ENCODE results near the gene GLIPR1L1.
"Not testable (repeated sequence)": the region's sequence is repeated elsewhere in the genome, so short reads cannot be mapped to it uniquely, and the experiment has no call there.

The GLIPR1L1 gene, protein sequence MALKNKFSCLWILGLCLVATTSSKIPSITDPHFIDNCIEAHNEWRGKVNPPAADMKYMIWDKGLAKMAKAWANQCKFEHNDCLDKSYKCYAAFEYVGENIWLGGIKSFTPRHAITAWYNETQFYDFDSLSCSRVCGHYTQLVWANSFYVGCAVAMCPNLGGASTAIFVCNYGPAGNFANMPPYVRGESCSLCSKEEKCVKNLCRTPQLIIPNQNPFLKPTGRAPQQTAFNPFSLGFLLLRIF

DNA sequence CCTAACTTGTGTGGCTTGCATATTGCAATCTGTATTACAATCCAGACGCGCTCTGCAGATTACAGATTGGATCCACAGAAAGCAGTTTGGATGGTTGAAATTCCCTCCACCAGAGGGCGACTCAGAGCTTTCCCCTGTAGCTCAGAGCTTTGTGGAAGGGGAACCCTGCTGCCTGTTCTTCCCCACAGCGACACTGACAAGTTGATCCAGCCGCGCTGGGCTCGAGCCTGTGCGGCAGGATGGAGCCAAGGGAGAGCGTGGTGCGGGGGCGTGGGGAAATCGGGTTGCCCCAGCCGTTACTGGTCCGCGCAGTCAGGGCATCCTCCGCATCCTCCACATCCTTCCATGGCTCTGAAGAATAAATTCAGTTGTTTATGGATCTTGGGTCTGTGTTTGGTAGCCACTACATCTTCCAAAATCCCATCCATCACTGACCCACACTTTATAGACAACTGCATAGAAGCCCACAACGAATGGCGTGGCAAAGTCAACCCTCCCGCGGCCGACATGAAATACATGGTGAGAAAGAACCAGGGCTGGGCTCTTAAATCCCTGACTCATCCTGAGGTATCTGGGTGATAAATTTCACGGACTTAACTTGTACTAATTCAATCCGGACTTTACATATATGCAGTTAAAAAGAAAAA lies at the start of gene GLIPR1L1:
Gene GLIPR1L1, plus strand, starts transcription at position 287 of the 647 bp plus-strand sequence. Its CDS starts 59 bp downstream, at position 346.
- peak; percentile 93 to 94 (median 94) for DNase-seq

- no peak for DNase-seq
Observed at GRCh38 chr12:75288860-75289259, 45.6 kb upstream of the GLIPR1L1 start.

- peak in 1 of 3 donors; percentile 1 for DNase-seq
Observed at GRCh38 chr12:75289753-75290152, 44.7 kb upstream of the GLIPR1L1 start.

DNA sequence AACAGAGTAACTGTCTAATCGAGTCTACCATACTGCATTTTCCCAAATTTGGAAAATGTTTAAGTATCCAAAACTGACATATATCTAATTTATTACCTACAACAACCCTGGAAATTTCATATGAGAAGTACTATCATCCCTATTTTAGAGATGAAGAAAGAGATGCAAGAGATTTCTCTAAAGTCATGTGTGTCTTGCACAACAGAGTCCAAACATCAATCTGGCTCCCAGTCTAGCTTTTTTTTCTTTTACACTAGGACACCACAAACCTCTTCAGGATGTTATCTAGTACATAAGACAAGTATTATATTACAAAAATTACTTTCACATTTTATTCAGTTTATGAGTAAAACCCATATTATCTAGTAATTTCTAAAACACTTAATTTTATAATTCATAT lies 43.5 kb upstream of the GLIPR1L1 start:
- DNase-seq = no peak

GRCh38 chr12:75294336-75294735 lies 40.1 kb upstream of the GLIPR1L1 start:
- no peak for DNase-seq

GRCh38 chr12:75294797-75295196 lies 39.7 kb upstream of the GLIPR1L1 start:
- DNase-seq = no peak

DNA sequence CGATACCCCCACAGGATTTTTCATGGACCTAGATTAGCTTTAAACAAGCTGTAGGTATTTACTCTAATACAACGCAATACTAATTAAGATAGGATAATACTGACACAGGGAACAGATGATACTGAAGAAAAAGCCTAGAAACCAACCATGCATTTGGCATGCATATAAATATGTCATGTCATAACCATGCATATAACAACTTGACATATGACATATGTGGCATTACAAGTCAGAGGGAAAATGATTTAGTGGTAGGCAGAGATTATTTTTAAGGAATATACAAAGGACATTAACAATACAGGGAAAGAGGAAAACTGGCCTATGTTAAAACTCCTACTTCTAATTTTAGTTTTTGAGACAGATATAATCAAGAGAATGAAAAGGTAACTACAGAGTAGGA lies 32.2 kb upstream of the GLIPR1L1 start:
- no peak for DNase-seq

DNA sequence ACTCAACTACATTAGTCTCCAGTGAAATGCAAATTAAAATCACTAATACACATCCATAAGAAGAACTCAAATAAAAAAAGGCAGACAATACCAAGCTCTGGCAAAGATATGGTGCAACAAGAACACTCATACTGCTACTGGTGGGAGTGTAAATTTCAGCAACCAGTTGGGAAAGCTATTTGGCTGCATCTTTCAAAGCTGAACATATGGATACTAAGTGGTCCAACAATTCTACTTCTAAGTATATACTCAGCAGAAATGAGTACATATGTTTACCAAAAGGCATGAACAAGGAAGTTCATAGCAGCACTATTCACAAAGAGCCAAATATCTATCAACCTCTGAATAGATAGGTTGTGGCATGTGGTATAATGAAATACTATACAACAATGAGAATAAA lies 31.7 kb upstream of the GLIPR1L1 start:
- DNase-seq = no peak

DNA sequence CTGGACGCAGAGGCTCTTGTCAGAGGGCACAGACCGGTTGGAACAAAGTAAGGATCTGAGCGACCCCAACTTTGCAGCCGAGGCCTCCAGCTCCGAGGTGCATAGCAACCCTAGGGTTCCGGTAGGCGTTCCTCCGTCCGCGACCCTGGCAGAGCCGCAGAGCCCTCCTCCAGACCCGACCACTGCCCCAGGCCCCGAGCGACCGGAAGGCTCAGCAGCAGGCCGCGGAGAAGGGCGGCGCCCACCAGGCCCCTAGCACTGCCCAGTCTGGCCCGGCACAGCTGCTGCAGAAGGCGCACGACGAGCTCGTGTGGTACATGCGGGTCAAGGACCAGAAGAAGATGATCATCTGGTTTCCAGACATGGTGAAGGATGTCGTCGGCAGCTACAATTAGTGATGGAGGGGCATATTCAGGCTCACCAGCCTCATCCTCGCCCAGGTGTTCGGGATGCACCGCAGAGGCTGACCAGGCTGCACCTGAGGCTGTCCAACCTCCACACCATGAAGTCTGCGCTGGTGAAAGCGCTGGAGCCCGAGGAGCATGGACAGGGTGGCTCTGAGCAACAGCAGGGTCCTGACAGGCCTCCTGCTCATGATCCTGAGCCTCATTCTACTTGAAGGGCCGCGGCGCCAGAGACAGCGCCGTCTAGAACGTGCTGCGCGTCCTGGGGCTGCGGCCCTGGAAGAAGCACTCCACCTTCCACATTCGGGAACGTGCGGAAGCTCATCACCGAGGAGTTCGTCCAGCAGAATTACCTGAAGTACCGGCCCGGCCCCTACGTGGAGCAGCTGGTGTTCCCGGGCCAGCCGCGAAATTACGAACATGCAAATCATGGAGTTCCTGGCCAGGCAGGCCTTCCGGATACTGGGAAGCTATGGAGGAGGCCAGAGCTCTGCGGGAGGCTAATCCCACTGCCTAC lies 28.8 kb upstream of the GLIPR1L1 start:
- no peak for DNase-seq

GRCh38 chr12:75308279-75308678 lies 26.2 kb upstream of the GLIPR1L1 start:
- no peak for DNase-seq

GRCh38 chr12:75311369-75311768 lies 23.1 kb upstream of the GLIPR1L1 start:
- no peak for DNase-seq

DNA sequence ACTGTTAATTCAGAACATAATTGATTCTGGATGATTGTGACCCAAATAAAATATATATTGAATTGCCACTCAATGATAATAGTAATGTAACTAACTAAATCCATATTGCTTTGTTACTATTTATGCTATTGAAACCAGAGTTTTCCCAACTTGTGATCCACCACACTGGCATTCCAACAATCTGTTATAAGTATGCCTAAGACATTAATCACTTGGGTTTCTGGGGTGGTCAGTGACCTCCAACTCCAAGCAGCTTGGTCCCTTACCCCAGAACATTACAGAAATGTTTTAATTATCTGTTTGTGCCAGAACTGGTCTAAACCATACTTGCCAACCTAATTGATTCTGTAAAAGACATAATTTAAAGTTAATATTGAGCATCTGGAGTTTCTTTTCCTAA lies 19.0 kb upstream of the GLIPR1L1 start:
- no peak for DNase-seq

DNA sequence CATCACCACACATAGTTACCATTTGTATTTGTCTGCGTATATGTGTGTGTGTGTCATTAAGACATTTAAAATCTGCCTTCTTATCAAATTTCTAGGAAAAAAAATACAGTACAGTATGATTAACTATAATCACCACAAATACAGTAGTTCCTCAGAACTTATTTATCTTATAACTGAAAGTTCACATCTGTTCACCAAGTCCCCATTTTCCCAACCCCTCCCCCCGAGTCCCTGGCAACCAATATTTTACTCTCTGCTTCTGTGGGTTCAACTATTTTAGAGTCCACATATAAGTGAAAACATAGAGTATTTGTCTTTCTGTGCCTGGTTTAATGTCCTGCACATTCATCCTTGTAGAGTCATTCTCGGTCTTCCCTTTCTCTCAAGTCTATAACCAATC lies 16.7 kb upstream of the GLIPR1L1 start:
- no peak for DNase-seq

- no peak for DNase-seq
Observed at GRCh38 chr12:75322464-75322863, 12.0 kb upstream of the GLIPR1L1 start.

DNA sequence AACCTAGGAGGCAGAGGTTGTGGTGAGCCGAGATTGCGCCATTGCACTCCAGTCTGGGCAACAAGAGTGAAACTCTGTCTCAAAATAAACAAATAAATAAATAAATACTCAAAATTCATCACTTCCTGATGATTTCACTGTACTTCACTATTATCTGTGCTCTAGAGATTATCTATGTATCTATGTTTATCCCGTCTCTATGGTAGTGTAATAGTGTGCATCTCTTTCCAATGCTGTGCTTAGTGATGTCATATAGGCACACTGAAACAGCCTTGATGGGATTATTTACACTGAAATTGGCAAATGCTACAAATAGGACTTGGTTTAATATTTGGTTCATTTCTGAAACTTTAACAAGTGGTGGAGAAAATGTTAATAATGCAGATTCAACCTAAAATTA lies 10.8 kb upstream of the GLIPR1L1 start:
- no peak for DNase-seq

DNA sequence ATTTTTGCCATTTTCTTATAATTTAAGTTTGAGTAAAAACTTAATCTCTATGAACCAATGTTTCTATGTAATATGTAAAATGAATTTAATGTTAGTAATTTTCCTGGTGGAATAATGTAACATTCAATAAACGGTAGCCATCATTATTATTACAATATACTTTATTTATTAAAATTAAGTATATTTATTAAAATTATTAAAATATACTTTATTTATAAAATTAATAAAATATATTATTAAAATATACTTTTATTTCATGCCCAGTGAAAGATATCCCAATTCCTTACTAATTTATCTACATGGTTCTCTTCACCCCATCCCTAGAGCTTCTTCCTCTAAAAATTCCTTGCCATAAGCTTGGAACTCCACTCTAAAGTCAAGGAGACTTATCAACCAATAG lies 6.8 kb upstream of the GLIPR1L1 start:
- DNase-seq = no peak

DNA sequence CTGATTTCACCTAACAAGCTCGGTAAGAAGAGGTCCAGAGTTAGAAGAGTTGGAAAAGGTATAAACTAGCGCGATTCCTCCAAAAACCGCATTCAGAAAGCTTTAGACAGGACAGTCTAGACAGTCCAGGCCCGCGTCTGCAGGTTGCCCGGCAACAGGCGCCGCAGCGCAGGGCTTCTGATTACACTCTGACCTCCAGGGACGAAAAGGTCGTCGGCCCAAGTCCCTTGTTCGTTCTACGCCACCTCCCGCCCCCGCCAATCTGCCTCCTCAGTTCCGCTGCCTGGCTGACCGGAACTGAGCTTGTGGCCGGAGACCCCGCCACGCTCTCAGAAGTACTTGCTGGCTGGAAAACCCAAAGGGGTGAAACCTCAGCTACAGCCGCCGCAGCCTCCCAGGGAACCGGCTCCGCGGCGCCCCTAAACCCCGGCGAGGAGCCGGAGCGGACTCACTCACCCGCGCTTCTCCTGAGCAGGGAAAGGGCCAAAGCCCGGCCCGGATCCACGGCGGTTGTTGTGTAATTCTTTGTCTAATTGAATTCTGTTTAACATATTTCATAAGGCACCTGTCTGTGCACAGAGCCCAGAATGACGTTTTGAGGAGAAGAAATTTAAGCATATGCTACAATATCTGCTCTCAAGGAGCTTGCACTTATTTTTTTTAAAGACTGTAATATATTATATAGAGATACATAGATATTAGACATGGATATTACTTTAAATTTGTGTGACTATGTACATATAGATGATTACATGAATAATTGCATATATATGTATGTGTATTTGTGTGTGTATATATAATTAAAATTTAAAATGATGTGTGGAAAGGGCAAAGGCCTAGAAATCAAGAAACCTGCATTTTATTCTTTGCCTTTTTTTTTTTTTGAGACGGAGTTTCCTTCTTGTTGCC lies 4.3 kb upstream of the GLIPR1L1 start, which contains the start of gene CAPS2:
Gene CAPS2, minus strand, starts transcription at position 407 of the 909 bp plus-strand sequence. CDS start 3,826 bp downstream, outside the sequence.
- peak; percentile 92 to 95 (median 93) for DNase-seq

- DNase-seq = no peak
Observed at GRCh38 chr12:75337905-75338304, 3.4 kb downstream of the GLIPR1L1 start.

DNA sequence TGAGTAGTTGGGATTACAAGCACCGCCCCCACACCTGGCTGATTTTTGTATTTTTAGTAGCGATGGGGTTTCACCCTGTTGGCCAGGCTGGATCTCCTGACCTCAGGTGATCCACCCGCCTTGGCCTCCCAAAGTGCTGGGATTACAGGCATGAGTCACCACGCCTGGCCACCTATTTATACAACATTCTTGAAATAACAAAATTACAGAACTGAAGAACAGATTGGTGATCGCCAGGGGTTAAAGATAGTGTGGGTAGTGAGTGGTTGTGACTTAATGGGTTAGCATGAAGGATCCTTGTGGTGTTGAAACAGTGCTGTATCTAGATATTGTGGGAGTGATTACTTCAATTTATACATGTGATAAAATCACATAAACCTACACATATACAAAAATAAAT lies 7.4 kb downstream of the GLIPR1L1 start:
- DNase-seq = no peak

DNA sequence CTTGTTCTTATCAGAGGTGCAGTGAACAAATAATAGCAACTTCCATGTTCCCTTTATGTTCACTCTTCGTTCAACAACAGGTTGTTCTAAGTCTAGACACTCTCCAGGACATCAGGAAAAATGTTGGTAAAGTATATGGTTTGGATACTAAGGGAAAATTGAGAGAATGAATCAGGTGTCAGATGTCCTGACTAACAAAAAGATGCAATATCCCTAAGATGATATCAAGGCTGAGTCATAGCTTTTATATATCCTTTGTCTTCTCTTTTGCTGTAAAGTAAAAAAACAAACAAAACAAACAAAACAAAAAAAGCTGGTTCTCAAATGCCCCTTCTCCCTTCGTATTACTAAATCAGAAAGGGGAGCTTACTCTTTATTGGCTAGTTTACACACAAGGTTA lies 11.1 kb downstream of the GLIPR1L1 start:
- DNase-seq = no peak

GRCh38 chr12:75346215-75346614 lies 11.7 kb downstream of the GLIPR1L1 start:
- not testable (repeated sequence) for DNase-seq

- DNase-seq = no peak
Observed at GRCh38 chr12:75349946-75350345, 15.5 kb downstream of the GLIPR1L1 start.
